IMR-90 (cell line): ENCODE measurements around the gene SLC6A13.

Experiments used
- CEBPB ChIP-seq: IDR thresholded peaks from 2 replicates; pipeline ENCODE4 v1.6.1; 2012; ENCODE audit warnings: low read depth, low read length, improper control_type of control experiment
- CTCF ChIP-seq: conservative IDR thresholded peaks from 2 replicates; pipeline ENCODE4 v1.5.1; 2012; ENCODE audit warnings: mild to moderate bottlenecking, low read depth, low read length, improper control_type of control experiment
- MAFK ChIP-seq: IDR thresholded peaks from 2 replicates; pipeline ENCODE4 v1.6.1; 2012; ENCODE audit warnings: low read depth, low read length, improper control_type of control experiment
- POLR2A ChIP-seq: IDR thresholded peaks from 2 replicates; pipeline ENCODE4 v1.6.1; 2012; ENCODE audit warnings: mild to moderate bottlenecking, low read depth, low read length

GRCh38 chr12:205026-205425, 57.6 kb downstream of the SLC6A13 start:
- TF ChIP-seq POLR2A (no peak), CEBPB (no peak), CTCF (no peak), MAFK (no peak)
